Stimulated activated CD8-positive, alpha-beta memory T cell treated with anti-CD3 and anti-CD28 coated beads, Interleukin-7, amount 100 ng/mL, for 1 hour (primary cell): ENCODE results near the gene LOXL1.
"Not testable (repeated sequence)": the region's sequence is repeated elsewhere in the genome, so short reads cannot be mapped to it uniquely, and the experiment has no call there.

Experiments
- DNase-seq, 2 donors: peaks; one replicate each; pipeline ENCODE4 v3.0.0-alpha.2; 2020; ENCODE audit warnings: low read depth in 2 of 2

Gene LOXL1

GRCh38 chr15:73973683-73974200 lies 47.5 kb downstream of the LOXL1 start:
- DNase-seq = not testable (repeated sequence)

GRCh38 chr15:73975440-73976125 lies 49.3 kb downstream of the LOXL1 start:
- not testable (repeated sequence) for DNase-seq

- no peak for DNase-seq
Measured at GRCh38 chr15:73978896-73979295, 52.6 kb downstream of the LOXL1 start.

- no peak for DNase-seq
Measured at GRCh38 chr15:73979636-73980035, 53.4 kb downstream of the LOXL1 start.

GRCh38 chr15:73981761-73982221 lies 55.5 kb downstream of the LOXL1 start:
- DNase-seq = no peak

- DNase-seq = no peak
Measured at GRCh38 chr15:73982222-73982962, 56.1 kb downstream of the LOXL1 start.

- no peak for DNase-seq
Measured at GRCh38 chr15:73983211-73983727, 57.0 kb downstream of the LOXL1 start.

GRCh38 chr15:73983773-73984172 lies 57.5 kb downstream of the LOXL1 start:
- no peak for DNase-seq

DNA sequence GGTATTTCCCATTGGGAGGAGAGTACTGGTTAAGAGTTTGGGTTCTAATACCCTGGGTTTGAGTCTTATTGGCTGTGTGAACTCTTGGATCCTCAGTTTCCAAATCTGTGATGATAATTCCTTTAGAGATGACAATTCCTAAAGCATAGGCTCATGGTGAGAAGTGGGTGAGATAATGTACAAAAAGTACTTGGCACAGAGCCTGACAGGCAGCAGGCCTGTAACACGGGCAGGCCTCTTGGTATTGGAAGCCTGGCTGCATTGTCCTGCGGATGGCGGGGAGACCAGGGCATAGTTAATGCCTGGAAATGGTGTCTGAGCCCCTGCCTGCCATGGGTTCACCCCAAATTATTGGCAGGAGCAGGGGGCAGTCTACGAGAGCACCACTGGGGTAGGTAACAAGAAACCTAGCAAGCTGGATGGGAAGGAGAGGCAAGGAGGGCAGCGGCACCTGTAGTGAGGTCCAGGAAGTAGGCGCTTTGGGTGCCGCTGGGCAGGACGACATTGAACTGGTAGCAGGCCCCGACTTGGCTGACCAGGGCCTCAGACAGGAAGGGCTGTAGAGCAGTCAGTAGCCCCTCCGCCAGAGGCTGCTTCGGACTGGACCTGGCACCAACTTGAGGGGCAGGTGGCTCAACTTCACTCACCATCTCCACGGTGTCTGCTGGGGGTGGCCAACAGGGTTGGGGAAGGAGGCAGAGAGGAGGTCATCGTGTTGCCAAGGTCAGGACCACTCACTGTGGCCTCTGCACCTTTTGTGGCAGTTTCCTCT lies 58.1 kb downstream of the LOXL1 start:
- no peak for DNase-seq

DNA sequence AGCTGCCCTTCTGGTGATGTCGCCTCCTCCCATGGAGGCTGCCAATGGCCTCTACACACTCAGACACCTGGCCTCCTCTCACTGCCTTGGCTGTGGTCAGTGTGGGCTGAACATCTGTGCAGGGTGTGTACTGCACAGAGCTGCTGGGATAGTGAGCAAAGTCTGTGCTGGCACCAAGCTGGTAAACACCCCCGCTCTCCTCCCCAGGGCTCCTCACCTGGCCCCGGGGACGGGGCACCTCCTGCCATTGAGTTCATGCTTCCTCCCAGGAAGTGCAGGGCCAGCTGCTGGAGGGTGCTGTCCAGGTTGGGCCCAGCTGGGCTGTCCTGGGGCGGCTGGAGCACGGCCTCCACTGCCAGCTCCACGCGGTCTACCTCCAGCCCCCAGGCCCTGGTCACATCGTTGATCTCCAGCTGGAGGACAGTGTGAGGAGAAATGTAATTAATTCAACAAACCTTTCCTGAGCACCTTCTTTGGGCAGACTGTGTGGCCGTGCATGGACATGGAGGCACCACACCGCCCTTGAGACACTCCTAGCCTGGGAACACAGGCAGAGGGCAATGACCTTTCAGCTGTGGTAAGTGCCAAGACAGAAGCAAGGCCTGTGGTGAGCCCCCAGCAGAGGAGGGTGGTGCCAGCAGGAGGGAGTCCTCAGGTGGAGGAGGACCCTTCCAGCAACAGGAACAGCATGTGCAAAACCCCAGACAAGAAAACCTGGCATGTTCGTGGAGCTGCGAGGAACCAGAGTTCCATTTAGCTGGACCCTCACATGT lies 59.0 kb downstream of the LOXL1 start:
- no peak for DNase-seq

GRCh38 chr15:73986055-73986775 lies 60.0 kb downstream of the LOXL1 start:
- no peak for DNase-seq

DNA sequence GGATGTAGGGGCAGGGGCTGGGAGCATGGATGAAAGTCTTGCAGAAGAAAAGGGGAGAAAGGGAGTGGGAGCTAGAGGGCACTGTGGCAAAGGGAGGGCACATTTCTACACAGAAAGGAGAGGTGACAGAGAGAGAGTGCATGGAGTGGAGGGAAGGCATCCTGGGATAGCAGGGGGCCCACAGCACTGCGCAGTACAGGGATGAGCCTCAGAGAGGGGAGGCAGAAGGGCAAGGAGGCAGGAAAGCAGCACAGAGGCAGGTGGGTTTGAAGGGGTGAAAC lies 60.5 kb downstream of the LOXL1 start:
- DNase-seq = no peak

DNA sequence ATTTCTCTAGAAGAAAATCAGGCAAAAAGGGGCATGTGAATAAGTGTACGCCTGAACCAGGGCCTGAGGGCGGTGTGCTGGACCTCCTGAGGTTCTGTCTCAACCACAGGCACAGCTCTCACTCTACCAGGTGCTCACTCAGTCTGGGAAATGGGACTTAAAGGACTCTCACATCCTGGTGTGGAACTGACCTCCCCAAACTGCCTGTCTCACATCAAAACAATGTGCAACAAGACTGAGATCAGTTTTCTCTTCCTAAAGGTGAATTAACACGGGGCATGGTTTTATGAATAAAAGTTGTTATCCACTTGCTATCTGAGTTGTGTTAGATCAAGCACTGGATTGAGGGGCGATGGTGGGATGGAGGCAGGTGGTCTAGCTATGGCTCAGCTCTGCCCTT lies 61.0 kb downstream of the LOXL1 start:
- DNase-seq = no peak

- no peak for DNase-seq
Measured at GRCh38 chr15:73987681-73988444, 61.6 kb downstream of the LOXL1 start.

GRCh38 chr15:73988445-73988969 lies 62.2 kb downstream of the LOXL1 start:
- DNase-seq = no peak

DNA sequence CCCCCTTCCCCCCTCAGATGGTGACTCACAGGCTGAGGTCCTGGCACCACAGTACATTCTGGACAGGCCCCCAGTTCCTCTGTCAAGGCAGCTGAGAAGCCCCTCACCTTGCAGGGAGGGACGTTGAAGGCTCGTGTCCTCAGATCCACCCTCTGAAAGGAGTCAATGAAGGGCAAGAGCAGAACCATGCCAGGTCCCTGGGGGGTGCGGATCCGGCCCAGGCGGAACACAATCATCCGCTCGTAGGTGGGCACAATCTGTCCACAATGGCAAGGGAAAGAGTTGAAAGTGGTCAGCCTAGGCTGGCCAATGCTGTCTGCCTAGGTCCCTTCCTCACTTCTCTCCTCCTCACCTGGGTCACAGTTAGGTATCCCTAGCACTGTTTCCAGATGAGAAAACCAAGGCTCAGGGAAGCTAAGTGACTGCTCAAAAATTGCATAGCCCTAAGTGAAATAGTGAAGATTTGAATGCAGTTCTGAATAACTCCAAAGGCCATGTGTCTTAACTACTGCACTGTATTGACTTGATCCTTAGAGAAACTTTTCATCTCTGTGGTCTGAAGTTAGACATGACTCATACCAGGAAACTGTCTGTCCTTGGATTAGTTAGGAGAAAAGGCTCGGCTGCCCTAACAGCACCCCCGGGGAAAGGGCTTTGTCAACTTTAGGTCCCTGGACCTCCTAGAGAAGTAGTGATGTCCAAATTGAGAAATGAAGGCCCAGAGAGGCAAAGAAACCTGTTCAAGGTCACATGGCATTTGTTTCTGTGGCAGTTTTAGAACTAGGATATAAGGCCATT lies 62.9 kb downstream of the LOXL1 start:
- no peak for DNase-seq

DNA sequence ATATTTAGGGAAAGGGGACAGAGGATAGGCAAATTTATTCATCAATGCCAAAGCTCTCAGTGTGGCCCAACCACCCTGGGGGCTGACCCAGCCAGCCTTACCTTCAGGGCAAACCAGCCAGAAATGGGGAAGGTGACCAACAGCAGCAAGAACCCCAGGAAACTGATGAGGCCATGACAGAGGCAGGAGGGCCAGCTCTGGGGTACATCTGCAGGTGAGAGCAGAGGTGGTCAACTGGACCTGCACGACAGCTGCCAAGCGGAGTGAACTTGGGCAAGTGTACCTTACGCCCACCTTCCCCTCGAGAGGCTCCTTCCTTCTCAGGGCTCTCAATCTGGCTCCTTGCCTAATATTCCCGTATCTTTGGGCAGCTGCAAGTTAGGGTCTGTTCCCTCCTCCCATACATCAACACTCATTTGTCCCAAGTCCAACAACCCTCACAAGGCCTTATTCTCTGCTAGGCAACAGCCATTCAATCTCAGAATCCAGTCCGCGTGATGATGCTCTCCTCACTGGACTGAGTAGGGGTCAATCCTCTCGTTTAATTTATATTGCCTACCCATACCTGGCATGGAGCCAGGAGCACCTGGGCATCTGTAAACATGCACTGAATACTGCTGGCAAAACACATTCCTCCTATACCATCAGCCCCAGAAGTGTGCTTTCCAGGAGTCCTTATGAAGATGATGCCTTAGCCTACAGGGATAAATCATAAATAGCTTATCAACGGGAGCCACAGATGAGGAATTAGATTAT lies 64.2 kb downstream of the LOXL1 start:
- DNase-seq = no peak

DNA sequence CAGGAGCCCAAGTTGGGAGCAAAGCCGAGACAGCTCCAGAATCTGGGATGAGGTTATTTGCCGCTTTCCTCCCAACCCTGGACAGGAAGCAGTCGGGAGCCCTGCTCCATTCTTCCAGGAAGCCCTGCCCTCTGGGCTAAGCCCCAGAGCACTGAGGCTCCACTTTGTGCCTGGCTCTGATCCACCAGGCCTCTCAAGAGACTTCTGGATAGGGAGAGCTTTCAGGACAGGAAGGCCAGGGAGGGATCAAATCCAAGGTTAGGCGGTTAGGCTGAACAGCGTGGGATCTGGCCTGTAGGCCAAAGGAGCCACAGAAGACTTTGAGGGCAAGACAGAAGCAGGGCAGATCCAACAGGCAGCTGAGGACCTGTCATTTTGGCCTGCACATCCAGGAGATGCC lies 65.0 kb downstream of the LOXL1 start:
- no peak for DNase-seq
